ENCODE results near the gene HPSE.

HPSE gene

GRCh38 chr4:83334425-83335241, at the start of gene HPSE:
TSS of gene HPSE (minus strand) at chr4:83334848. CDS start at chr4:83334782, 66 bp downstream.
- DNase-seq: peak; percentile 74

DNA sequence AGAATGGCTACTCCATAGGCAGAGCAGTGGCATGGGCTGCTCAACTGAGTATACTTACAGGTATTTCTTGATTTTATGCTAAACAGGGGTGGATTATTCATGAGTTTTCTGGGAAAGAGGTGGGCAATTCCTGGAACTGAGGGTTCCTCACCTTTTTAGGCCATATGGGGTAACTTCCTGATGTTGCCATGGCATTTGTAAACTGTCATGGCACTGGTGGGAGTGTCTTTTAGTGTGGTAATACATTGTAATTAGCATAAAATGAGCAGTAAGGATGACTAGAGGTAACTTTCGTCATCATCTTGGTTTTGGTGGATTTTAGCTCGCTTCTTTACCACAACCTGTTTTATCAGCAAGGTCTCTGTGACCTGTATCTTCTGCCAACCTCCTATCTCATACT, 48.2 kb upstream of the HPSE start:
- DNase-seq: no peak

DNA sequence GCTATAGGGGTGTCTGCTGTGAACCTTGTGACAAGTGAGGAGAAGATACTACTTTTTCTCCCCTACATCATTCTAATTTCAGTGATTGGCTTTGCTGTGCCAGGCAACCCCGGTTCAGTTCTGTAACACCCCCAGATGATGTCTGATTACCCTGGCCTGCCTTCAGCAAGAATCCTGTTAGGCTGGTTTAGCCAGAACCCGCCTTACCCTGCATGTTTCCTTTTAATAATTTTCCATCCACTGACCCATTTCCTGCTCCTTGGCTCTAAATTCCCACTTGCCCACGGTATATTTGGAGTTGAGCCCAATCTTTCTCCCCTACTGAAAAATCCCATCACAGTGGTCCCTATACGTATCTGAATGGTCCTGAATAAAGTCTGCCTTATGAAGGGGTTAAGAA, 46.5 kb upstream of the HPSE start:
- no peak for DNase-seq

GRCh38 chr4:83378419-83378818, 43.8 kb upstream of the HPSE start:
- no peak for DNase-seq

DNA sequence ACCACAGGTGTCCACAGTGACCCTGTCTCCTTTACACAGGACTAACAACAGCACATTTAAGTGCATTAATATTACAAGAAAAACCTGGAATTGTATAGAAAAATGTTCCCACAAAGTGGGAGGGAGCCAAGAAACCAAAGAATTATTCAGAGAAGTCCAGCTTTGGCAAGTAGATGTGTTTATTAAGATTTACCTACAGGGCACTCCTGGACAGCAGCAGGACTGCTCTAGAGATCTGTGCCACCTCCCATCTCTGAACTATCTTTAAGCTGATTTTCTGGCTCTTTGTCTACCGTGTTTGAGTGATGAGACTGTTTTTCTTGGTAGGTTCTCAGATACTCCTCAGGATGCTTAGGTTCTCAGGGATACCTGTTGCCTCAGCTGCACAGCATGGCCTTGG, 38.3 kb upstream of the HPSE start:
- DNase-seq: no peak

DNA sequence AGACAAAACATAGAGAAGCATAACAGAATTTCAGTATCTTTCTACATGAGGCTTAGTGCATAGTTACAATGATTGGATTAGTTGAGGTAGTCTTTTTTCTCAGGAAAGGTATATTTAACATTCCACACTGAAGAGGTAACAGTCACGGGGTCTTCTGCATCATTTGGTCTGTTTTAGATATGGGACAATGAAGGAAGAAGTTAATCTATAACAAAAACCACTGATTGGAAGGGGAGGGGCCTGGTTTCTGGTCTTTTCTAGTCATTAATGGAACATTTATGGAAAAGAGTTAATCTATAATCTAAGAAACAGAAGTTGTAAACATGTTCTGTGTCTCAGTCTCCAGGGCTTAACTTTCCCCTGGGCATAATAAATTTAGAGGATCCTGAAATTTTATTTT, 37.3 kb upstream of the HPSE start:
- no peak for DNase-seq

DNA sequence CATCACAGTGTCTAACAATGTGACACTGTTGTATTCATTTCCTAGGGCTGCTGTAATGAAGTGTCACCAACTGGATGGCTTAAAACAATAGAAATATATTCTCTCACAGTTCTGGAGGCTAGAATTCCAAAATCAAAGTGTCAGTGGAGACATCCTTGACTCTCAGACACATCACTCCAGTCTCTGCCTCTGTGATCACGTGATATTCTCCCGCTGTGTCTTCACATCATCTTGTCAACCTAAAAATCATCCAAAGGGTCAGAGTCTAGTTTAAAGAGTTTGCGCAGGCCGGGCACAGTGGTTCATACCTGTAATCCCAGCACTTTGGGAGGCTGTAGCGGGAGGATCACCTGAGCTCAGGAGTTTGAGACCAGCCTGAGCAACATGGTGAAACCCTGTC, 36.6 kb upstream of the HPSE start:
- no peak for DNase-seq

DNA sequence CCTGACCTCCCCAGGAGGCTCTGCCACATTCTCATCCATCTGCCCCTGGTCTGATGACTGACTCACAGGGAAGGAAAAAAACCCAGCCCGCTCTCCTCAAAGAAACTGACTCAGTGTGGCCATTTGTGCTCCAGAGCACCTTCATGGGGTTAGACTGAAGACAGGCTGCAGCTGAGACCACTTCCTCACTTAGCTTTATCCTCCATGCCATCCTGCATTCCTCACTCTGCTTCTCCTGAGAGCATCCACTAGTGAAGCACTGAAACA, 35.9 kb upstream of the HPSE start:
- no peak for DNase-seq

GRCh38 chr4:83369831-83370639, 35.4 kb upstream of the HPSE start:
- DNase-seq: no peak

DNA sequence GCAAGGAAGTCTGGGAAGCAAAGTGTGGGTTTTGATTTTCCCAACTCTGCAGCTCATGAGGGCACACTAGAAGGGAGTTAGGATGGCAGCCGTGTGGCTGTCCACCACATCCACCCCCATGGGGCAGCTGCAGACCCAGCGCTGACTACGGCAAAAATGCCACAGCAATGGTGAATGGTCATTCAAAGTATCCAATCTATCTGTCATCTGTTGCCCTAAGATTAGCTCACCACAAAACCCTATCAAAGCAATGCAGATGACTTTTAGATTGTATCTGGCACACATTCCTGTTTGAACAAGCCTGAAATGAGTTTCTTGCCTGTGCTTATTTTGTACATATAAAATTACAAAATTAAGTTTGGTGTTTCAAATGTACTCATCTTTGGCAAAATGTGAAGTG, 29.7 kb upstream of the HPSE start:
- no peak for DNase-seq

- DNase-seq: no peak
Observed at GRCh38 chr4:83362492-83363329, 28.1 kb upstream of the HPSE start.

DNA sequence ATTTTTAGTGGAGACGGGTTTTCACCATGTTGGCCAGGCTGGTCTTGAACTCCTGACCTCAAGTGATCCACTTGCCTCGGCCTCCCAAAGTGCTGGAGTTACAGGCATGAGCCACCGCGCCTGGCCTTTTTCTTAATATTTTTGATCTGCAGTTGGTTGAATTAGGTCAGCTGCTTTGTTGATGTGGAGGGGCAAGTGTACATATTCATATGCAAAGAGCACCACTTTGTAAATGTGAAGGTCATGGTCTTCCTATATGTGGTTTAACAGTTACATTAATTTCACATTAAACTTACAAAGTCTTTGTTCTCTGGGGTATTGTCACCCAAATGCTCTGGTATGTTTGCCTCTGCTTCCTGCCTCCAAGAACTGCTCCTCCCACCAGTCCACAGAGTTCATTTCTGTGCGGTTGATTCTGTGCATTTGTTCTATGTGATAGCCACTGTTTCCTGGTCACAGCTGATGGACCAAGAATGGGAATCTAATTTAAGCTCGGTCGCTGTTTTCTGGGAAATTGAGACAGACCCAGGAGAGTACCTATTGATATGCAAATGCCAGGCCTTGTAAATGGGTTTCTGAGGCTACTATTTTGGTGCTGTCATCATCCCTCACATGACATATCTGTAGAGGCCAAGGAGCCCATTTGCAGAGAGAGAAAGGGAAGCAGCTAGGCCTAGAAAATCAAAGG, 26.9 kb upstream of the HPSE start:
- no peak for DNase-seq

DNA sequence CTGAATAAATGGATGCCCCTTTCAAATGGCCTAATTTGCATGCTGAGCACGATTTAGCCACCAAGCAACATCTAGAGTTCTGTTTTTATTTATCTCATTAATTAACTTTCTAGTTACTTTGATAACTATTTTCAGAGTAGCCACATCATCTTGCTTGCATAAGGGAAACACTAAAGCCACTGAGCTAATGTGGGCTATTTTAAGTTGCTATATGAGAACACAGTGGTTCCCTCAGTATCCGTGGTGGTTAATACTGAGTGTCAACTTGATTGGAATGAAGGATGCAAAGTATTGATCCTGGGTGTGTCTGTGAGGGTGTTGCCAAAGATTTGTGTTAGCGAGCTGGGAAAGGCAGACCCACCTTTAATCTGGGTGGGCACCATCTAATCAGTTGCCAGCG, 25.4 kb upstream of the HPSE start:
- DNase-seq: no peak

DNA sequence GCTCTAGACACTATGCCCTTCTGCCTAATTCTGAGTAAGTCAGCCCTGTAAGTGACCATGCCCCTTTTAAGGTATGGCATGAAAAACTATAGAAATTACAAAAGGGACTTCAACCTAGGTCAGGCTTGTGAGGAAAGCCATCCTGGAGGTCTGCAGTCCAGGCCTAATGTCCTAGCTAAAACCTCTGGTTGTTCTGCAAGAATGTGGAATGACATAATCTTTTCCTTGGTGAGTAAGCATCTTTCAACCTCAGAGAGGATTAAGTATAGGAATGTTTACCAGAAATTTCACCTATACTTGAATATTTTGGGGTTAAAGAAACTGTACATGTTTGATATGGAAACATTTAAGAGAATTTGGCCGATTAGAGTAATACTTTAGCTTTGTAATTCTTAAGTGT, 23.8 kb upstream of the HPSE start:
- no peak for DNase-seq

DNA sequence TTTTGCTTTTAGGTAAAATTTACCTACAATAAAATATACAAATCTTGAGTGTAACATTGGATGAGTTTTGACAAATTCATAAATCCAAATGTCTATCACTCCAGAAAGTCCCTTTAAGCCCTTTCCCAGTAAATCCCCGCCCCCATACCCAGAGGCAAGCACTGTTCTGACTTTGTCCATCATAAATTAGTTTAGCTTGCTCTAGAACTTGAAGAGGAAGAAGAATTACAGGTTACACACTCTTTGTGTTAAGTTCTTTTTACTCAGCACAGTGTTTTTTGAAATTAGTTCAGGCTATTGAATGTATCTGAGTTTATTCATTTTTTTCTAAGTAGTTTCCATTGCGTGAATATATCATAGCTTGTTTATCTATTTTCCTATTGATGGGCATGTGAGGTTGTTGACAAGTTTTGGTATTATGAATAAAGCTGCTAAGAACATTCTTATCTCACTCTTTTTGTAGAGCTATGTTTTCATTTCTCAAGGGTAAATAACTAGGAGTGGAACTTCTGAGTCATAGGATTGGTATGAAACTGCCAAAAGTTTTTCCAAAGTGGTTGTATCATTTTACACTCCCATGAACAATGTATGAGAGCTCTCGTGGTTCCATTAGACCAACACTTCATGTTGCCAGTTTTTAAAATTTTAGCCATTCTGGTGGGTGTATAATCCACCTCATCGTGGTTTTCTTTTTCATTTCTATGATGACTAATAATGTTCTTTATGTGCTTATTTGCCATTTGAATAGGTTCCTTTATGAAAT, 22.4 kb upstream of the HPSE start:
- DNase-seq: no peak

- DNase-seq: no peak
Observed at GRCh38 chr4:83353516-83353915, 18.9 kb upstream of the HPSE start.

DNA sequence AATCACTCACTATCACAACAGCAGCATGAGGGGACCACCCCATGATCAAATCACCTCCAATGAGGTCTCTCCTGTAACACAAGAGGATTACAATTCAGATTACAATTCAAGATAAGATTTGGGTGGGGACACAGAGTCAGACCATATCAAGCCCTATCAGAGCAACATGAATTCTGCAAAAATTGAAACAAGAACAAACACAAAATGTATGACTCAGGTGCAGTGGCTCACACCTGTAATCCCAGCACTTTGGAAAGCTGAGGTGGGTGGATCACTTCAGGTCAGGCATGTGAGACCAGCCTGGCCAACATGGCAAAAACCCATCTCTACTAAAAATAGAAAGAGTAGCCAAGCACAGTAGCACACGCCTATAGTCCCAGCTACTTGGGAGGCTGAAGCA, 13.4 kb upstream of the HPSE start:
- DNase-seq: no peak

DNA sequence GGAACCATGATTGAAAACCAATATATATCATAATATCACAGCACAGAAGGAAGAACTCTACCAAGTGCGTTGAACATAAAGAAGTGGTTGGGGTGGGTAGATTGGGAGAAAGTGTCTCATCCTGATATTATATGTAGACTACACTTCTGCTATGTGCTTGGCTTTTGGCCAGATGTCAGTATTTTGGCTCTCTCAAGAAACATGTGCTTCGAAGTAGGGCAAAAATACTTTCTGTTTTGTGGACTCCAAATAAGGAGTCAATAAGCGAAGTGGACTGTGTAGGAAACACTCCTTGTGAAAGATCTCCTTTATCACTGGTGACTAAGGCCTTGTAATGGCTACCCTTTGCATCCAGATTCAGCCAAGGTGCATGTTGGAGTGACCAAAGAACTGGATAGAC, 7.8 kb upstream of the HPSE start:
- DNase-seq: no peak

GRCh38 chr4:83340692-83341343, 6.2 kb upstream of the HPSE start:
- no peak for DNase-seq

DNA sequence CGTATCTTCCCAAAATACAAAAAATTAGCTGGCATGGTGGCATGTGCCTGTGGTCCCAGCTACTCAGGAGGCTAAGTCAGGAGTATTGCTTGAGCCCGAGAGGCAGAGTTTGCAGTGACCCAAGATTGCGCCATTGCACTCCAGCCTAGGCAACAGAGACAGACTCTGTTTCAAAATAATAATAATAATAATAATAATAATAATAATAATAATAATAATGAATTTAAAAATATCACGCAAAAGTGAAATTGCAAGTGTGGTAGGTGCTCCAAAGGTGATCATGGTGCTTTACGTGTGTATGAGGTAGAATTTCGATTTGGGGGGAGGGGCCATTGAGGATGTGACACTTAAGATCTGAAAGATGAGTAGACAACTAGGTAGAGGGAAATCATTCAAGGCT, 4.9 kb upstream of the HPSE start:
- no peak for DNase-seq

GRCh38 chr4:83335701-83336100, 1.1 kb upstream of the HPSE start:
- DNase-seq: no peak

DNA sequence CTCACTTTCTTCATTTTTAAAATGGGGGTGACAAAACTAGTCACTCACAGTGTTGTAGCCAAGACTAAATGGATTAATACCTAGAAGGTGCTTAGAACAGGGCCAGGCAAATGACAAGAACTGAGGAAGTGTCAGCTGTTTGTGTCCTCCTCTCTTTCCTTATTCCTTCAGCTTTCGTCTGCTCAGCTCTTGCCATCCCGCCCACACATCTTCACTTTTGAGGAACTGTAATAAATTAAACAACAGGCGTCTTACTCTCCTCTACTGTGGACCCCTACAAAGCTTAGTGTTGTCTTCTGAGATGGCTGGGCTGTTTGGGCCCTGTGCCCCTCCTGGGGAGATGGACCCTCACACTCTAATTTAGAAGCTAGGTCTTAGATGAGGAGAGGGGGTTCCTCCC, 2.7 kb downstream of the HPSE start:
- no peak for DNase-seq
